GM08714 (cell line): ENCODE results near the gene ATAD3A.

Experiments used
- H3K4me3 ChIP-seq: fragments of 200-500 bp; sonication (Bioruptor generic); 2 replicates; pipeline ENCODE4 v1.5.1; 2014; ENCODE audit warnings: mild to moderate bottlenecking, low read length, inconsistent platforms
- ZNF274 ChIP-seq: IDR thresholded peaks from 2 replicates; pipeline ENCODE4 v1.6.1; 2012; ENCODE audit warnings: mild to moderate bottlenecking, low read depth, low read length

Gene ATAD3A

DNA sequence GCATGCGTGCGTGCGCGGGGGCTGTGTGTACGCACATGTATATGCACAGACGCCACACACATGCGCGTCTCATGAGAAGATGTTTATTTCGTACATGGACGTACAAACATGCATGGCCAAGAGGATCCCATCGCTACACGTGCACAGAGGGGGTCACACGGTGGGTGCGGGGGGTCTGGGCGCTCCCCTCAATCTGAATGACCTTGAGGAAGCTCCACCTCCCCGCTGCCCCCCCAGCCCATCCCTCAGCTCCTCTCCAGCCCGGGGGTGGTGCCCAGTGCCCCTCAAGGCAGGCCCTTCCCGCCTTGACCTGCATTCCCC is 27.0 kb downstream of the ATAD3A start:
- H3K4me3 ChIP-seq: no peak overlapping the region
- no peak for TF ChIP-seq ZNF274

DNA sequence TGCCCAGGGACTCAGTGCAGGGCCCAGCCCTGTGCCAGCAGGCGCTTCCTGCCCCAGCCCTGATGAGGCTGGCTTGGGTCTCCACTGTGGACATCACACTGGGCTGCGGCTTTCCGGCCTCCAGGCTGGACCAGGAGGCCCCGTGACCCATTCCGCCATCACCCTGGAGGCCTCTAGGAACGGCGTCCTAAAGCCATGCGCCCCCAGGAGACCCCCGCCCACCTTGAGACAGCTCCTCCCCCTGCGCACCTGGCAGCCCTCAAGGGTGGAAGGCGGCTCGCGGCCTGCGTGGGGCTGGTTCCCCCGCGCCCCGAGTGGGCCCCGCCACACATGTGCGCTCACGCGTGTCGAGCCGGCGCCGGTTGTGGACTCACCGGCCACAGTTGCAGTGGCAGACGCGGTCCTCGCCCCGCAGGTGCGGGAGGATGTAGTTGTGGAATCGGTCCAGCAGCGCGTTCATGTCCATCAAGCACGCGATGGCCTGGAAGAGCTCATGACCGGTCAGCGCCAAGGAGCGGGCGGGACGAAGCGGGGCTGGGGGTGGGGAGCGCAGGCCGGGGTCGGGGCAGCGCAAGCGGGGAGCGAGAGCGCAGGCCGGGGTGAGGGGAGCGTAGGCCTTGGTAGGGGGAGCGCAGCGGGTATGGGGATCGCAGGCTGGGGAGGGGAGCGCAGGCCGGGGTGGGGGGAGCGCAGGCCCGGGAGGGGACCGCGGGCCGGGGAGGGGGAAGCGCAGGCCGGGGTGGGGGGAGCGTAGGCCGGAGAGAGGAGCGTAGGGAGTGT is 27.5 kb downstream of the ATAD3A start:
- no peak overlapping the region for H3K4me3 ChIP-seq
- no peak for TF ChIP-seq ZNF274

DNA sequence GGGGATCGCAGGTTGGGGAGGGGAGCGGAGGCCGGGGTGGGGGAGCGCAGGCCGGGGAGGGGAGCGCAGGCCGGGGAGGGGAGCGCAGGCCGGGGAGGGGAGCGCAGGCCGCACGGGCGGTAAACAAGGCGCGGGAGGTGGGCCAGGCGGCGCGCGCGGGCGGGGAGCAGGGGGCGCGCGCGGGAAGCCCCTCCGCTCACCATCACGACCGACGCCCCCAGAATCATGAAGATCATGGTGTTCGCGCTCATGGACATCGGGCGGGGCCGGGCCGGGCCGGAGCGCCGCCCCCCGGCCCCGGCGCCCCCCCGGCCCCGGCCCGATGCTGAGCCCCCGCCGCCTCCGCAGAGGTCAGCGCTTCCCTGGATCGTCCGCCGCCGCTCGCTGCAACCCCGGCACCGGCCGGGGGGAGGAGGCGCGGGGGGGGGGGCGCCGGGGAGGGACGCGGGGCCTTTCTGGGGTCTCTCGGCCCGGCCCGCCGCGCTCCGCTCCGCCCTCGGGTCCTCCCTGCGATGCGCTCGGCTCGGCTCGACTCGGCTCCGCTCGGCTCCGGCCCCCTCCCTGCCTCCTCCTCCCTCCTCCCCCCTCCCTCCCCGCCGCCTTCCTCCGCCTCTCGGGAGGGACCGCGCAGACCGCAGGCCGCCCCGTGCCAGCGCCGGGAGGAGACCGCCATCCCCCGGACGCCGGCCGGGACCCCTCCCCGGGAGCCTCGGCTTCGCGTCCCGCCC is 28.3 kb downstream of the ATAD3A start, which contains the start of gene TMEM240:
TSS of gene TMEM240 (minus strand) at position 535 of the 728 bp plus-strand sequence. CDS start at position 257, 278 bp downstream.
- no peak for TF ChIP-seq ZNF274
- no peak within 1 kb of the TSS for H3K4me3 ChIP-seq

DNA sequence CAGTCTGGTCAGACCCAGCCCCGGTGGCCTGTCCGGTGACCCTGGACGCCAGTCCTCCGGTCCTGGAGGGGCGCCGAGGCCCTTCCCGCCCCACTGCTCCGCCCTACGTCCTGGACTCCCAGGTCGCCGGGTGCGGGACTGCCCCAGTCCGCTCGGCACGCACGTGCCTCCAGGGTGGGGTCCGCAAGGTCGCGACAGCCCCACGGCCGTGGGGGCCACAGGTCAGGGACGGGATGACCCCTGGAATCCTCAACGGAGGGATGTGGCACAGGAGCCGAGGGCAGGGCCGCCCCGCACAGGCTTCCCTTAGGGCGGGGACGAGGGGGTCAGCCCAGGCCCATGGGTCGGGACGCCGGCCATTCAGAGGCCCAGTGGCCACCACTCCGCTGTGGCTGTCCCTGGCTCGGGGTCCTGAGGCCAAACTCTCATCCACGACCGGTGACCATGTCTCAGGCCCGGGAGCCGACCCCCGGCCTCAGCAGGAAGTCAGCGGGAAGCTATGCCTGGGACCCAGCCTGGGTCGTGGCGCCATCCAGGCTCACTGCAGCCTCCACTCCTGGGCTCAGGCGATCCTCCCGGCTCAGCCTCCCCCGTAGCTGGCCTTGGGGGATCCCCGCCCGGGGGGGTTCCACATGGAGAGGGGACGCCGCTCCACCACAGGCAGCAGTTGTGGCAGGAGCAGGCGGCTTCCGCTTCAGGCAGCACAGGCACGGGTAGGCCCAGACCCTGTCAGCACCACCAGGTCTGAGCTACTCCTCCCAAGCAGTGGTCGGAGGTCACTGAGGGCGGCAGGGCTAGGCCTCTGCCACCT is 29.1 kb downstream of the ATAD3A start:
- no peak for TF ChIP-seq ZNF274
- H3K4me3 ChIP-seq: no peak overlapping the region

DNA sequence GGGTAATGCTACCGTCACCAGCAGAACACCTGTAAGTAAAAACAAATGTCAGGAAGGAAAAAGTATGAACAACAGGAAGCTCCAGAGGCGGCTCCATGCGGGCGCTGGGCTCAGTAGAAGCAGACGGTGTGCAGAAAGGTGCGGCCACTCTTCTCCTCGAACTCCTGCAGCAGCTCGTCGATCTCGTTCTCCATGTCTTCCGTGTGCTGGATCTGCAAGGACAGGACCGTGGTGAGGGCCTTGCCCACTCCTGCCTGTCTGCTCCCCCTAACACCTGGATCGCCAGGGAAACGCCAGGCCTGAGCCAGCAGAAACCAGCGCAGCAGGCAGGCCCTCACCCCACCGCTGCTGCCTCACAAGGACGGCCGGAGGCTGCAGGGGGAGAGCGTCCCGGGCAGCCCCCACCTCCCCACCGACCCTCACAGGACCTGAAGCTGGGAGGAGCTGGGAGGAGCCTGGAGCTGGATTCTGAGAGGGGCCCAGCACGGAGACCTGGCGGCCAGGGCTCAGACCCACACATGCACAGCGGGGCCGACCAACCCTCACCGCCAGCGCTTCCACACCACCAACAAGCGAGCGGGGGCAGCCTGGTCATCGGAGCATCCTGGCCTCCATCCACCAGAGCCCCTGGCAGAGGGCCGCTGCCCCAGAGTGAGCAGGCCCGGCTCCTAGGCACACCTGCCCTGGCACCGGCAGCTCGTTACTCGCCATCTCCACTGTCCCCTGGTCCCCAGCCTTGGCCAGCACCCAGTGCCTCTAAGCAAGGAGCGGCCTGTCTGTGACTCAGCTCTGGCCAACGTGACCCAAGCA is 30.2 kb downstream of the ATAD3A start:
- no peak for TF ChIP-seq ZNF274
- no peak overlapping the region for H3K4me3 ChIP-seq

DNA sequence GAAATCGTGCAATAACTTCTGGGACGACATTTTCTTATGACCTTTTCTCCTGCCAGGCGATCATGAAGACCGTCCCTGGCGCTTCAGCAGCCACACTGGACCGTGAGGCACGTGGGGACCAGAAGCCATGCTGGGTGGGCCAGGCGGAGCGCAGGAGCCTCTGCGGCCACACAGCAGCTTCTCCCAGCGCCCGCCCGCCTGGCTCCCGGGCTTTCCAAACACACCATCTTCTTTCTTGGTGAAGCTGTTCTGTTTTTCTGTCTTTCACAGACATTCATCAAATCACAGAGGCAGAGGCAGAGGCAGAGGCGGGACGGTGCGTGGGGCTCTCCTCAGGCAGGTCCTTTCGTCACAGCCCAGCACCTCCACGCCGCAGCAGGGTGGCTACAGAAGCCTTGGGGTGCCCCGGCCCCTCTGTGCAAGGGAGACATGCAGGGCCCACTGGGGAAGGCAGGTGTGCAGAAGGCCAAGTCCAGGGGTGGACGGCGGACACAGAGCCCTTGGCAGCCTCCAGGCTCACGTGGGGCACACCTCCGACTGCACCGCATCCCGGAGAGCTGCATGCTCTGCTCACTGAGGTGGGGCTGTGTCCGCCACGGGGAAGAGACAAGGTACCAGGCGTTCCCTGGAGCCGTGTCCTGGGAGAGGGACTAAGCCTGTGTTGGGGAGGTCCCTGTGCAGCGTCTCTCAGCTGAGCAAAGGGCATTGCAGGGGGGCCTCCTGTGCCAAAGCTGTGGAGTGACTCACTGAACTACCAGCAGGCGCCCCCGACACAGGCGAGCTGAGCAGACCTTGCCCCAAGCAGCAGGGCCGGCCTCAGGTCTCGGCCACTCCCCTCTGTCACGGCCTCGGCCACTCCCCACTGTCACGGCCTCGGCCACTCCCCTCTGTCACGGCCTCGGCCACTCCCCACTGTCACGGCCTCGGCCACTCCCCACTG is 31.1 kb downstream of the ATAD3A start:
- no peak overlapping the region for H3K4me3 ChIP-seq
- no peak for TF ChIP-seq ZNF274

DNA sequence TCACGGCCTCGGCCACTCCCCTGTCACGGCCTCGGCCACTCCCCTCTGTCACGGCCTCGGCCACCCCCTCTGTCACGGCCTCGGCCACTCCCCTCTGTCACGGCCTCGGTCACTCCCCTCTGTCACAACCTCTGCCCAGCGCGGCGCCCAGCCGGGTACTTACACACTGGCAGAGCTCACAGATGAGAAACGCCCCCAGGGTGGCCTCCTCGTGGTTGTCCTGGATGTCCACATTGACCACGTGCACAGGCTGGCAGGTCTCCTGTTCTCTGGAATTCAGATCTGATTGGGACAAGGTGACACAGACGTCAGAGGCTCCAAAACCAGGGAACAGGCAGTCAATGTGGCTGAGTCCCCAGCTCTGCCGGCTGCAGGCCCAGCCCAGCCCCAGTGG is 31.7 kb downstream of the ATAD3A start:
- TF ChIP-seq ZNF274: no peak
- no peak overlapping the region for H3K4me3 ChIP-seq

DNA sequence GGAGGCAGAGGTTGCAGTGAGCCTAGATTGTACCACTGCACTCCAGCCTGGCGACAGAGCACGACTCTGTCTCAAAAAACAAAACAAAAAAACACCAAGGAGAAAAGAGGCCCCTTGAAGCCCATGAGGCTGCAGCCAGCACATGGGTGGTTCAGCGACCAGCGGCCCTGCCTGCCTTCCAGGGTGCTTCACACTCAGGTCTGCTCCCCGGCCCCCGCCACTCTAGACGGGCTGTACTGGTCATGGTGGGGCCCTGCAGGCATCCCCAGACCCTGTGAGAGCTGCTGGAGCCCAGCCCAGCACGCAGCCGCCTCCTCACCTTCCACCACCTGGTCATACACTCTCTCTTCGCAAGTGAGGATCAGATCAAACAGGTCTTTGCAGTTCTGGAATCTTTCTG is 32.6 kb downstream of the ATAD3A start:
- H3K4me3 ChIP-seq: no peak overlapping the region
- no peak for TF ChIP-seq ZNF274

DNA sequence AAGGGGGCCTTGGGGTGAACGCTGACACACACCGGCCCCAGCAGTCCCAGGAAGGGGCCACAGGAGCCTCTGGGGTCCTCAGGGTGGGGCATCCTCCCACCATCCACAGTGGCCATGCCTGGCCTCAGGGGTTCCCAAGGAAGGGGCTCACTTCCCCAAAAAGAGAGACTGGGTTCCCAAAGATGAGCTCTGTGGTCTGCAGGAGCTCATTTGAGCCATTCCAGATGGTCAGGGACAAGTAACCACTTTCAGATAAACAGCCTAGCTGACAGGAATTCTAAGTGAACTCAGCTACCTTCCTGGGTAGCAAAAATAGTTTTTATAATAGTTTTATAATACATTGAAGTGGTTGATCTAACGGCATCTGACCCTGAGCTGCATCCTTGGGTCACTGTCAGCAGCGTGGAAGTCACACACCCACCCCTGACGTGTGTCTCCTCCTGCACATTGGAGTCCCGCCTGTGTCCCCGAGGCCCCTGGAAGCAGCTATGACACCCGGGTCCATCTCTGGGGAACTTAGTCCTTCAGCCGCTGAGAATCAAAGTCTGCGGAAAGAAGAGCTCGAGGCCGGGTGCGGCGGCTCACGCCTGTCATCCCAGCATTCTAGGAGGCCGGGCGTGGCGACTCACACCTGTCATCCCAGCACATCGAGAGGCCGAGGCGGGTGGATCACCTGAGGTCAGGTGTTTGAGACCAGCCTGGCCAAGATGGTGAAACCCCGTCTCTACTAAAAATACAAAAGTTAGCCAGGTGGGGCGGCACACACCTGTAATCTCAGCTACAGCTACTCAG is 34.2 kb downstream of the ATAD3A start:
- H3K4me3 ChIP-seq: no peak overlapping the region
- TF ChIP-seq ZNF274: no peak

DNA sequence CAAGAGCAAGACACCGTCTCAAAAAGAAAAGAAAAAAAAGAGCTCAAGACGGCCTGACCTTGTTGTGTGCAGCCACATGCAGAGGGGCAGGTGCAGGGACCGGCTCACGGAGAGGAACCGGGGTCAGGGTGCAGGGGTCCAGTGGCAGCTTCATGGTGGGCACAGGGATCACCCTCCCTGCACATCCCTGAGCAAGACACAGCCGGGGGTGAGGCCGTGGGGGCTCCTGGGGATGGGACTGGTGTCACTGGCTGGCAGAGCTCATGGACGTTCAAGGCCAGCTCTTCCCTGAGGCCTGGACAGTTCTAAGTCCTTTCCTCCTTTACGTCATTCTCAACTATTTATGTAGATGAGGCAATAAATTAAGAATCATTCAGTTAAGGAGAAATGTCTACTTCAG is 35.0 kb downstream of the ATAD3A start:
- no peak for TF ChIP-seq ZNF274

DNA sequence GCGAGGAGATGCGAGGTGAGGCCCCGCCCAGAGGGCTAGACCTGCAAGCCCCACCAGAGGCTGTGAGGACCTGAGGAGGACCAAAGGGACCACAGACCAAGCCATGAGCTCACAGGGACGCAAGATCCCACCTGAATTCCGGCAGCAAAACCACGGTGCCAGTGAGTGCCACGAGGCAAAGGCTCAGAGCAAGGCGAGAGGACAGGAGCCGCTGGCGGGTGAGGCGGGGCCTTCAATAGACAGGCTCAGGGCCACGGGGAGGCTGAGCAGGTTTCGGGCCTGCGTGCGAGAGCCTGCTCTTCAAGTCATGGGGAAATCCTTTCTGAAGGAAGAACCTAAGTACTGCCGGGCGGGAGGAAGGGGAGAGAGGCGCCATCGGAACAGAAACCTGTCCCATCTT is 35.5 kb downstream of the ATAD3A start:
- no peak overlapping the region for H3K4me3 ChIP-seq

More for the DNA sequence above, 35.0 kb downstream of the ATAD3A start:
- H3K4me3 ChIP-seq: no peak overlapping the region

DNA sequence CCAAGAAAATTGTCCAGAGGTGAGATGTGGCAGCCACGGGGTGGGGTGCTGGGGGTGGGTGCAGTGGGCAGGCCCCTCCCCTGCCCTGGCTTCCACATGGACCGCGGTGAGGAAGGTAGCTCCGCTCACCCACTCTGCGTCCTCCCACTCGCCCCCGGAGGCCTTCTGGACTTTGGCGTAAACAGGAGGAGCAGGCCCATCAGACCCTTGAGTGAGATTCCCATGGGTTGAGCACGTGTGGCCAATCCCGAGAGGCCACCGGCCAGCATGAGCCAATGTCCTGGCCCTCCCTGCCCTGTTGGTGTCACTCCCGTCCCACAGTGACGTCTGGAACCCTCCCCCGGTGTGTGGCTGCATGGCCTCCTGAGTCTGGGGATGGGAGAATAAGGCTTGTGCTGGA is 36.6 kb downstream of the ATAD3A start:
- TF ChIP-seq ZNF274: no peak
- no peak overlapping the region for H3K4me3 ChIP-seq

More for the DNA sequence above, 35.5 kb downstream of the ATAD3A start:
- no peak for TF ChIP-seq ZNF274
